ENCODE measurements around the gene GFOD1. TPM values are rescaled to one million over a fixed set of nuclear protein-coding genes. Genes with fewer than 3 reads are reported as not detected.
"Not testable (repeated sequence)": the region's sequence is repeated elsewhere in the genome, so short reads cannot be mapped to it uniquely, and the experiment has no call there.

The GFOD1 gene
- total RNA-seq, 1 donor from 2014 or later = 8.4 TPM

DNA sequence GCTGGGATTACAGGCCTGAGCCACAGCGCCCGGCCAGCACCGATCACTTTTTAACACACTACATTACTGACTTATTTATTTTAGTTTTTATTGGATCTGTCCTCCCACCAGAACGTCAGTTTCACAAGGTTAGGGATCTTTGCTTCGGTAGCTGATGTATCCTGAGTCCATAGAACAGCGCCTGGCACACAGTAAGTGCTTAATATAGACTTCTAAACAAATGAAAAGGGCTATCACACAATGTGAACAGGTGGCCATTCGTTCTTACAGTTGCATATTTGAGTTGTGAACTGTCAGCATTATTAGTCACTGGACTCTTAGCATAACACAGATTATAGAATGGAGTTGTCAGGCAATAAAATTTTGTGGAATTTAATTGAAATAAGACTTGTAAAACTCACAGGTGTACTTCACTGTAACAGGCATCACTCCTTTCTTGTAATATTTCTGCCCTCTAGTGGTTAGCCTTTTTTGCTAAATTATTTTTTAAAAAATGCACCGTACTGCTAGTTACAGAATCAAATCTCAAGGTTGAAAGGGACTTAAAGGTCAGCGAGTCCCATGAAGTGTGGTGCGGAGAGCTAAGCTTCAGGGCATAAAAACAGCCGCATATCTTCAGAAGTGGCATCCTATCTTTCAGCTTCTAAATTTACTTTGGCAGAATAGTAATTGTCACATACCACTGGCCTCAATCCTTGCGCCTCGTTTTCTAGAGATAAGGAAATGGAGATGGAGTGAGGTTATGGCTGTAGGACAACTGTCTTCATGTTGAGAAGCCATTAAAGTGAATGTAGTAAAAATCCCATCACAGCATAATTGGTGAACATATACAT, 155.7 kb downstream of the GFOD1 start:
- Mint-ChIP-seq H3K27ac (peak overlapping the region; percentile 30), H3K36me3 (ENCODE audit: low read depth) (peaks cover 4% of the 10 kb centered on the region), H3K4me1 (peaks cover 33% of the 10 kb centered on the region), H3K27me3 (no peaks in the 10 kb centered on the region), H3K4me3 (no peak overlapping the region), H3K9me3 (no peaks in the 10 kb centered on the region)
- DNase-seq (no peak), ATAC-seq (ENCODE audit: low read depth) (no peak)
- POLR2A ChIA-PET = interaction anchor here (1.2 kb wide), 1 partner anchor 137 kb away, joined by 3 read pairs; no protein-coding TSS in a partner anchor
- intact Hi-C loops (cut with micrococcal nuclease) = loop anchor here (1.0 kb wide), 3 partner anchors 102 to 420 kb away; no protein-coding TSS in a partner anchor
- CTCF ChIA-PET = interaction anchor here (0.6 to 9.7 kb wide), 16 partner anchors 9 to 421 kb away, joined by 3 to 118 read pairs (median 4); partner anchors contain the start of gene SIRT5
- TF ChIP-seq, protein P1, sequence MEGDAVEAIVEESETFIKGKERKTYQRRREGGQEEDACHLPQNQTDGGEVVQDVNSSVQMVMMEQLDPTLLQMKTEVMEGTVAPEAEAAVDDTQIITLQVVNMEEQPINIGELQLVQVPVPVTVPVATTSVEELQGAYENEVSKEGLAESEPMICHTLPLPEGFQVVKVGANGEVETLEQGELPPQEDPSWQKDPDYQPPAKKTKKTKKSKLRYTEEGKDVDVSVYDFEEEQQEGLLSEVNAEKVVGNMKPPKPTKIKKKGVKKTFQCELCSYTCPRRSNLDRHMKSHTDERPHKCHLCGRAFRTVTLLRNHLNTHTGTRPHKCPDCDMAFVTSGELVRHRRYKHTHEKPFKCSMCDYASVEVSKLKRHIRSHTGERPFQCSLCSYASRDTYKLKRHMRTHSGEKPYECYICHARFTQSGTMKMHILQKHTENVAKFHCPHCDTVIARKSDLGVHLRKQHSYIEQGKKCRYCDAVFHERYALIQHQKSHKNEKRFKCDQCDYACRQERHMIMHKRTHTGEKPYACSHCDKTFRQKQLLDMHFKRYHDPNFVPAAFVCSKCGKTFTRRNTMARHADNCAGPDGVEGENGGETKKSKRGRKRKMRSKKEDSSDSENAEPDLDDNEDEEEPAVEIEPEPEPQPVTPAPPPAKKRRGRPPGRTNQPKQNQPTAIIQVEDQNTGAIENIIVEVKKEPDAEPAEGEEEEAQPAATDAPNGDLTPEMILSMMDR (IDR thresholded peaks at IDR 0.05) = peak; percentile 48

DNA sequence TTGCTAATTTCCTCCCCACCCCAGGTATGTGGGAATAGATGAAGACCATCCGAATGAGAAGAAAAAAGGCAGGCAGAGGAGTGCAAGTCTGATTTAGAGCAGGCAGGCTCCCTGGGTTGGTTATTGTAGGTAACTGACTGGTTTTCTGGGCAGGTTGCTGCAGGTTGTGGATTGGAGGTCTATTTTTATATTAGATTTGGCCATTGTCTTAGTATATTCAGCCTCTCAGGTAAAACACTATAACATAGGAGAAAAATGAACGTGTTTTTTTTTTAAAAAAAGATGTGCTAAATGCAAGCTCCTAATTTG, 158.6 kb downstream of the GFOD1 start:
- ATAC-seq (ENCODE audit: low read depth) (no peak), DNase-seq (no peak)
- H3K36me3 Mint-ChIP-seq (ENCODE audit: low read depth) = peaks cover 25% of the 10 kb centered on the region
- no peaks in the 10 kb centered on the region for H3K27me3 Mint-ChIP-seq
- TF ChIP-seq, protein P1 (IDR thresholded peaks at IDR 0.05) = no peak
- H3K4me1 Mint-ChIP-seq = peaks cover 36% of the 10 kb centered on the region
- intact Hi-C loops (cut with micrococcal nuclease) = loop anchor here (1.0 to 2.0 kb wide), 8 partner anchors 26 to 691 kb away; partner anchors contain the start of genes NOL7 and SIRT5
- H3K9me3 Mint-ChIP-seq = no peaks in the 10 kb centered on the region
- peak overlapping the region; percentile 98 for H3K27ac Mint-ChIP-seq
- CTCF ChIA-PET = interaction anchor here (0.7 to 9.7 kb wide), 13 partner anchors 9 to 691 kb away, joined by 3 to 118 read pairs (median 5); partner anchors contain the start of gene SIRT5
- H3K4me3 Mint-ChIP-seq = peak overlapping the region; percentile 95
- POLR2A ChIA-PET = interaction anchor here (0.6 to 4.0 kb wide), 40 partner anchors 10 to 1791 kb away, joined by 3 to 80 read pairs (median 5); partner anchors contain the start of genes NOL7 and SIRT5

GRCh38 chr6:13328076-13328874, 159.1 kb downstream of the GFOD1 start, which contains the start of gene TBC1D7:
Gene TBC1D7 (minus strand): TSS chr6:13328537. CDS start chr6:13326898, 1,639 bp downstream.
- peak within 1 kb of the TSS; percentile 95 for H3K4me3 Mint-ChIP-seq
- POLR2A ChIA-PET = interaction anchor here (0.6 to 4.0 kb wide), 46 partner anchors 10 to 1790 kb away, joined by 3 to 80 read pairs (median 4); partner anchors contain the start of genes GFOD1, NOL7 and SIRT5
- H3K27ac Mint-ChIP-seq = peak within 1 kb of the TSS; percentile 98
- peaks cover 36% of the 10 kb centered on the region for H3K4me1 Mint-ChIP-seq
- peaks cover 31% of the 10 kb centered on the region for H3K36me3 Mint-ChIP-seq (ENCODE audit: low read depth)
- CTCF ChIA-PET = interaction anchor here (0.6 to 9.7 kb wide), 14 partner anchors 9 to 691 kb away, joined by 3 to 118 read pairs (median 4); partner anchors contain the start of gene SIRT5
- DNase-seq (peak; percentile 95), ATAC-seq (ENCODE audit: low read depth) (peak; percentile 85)
- TF ChIP-seq, protein P1 (IDR thresholded peaks at IDR 0.05) = no peak
- H3K9me3 Mint-ChIP-seq = no peaks in the 10 kb centered on the region
- intact Hi-C loops (cut with micrococcal nuclease) = loop anchor here (1.0 to 2.0 kb wide), 8 partner anchors 25 to 690 kb away; partner anchors contain the start of genes NOL7 and SIRT5
- no peaks in the 10 kb centered on the region for H3K27me3 Mint-ChIP-seq

DNA sequence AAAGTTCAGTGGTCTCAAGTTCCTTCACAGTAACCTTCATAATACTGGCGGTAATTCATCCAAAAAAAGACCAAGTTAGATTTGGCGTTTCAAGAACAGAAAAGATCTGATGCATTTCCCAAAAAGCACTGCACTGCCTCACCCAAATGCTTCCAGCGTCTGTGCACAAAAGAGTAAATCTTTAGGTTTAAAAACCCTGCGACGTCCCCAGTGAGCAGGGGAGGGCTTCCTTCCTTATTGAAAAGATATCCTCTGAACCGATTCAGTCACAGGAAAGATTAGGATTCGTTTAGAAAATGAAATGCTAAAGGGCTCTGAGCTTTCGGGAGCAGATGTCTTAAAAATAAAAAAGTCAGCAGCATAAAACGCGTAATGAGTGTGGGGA, 159.7 kb downstream of the GFOD1 start:
- POLR2A ChIA-PET = interaction anchor here (1.1 to 4.0 kb wide), 18 partner anchors 25 to 425 kb away, joined by 3 to 80 read pairs (median 14); partner anchors contain the start of genes NOL7 and SIRT5
- peak overlapping the region; percentile 98 for H3K27ac Mint-ChIP-seq
- no peak for DNase-seq

DNA sequence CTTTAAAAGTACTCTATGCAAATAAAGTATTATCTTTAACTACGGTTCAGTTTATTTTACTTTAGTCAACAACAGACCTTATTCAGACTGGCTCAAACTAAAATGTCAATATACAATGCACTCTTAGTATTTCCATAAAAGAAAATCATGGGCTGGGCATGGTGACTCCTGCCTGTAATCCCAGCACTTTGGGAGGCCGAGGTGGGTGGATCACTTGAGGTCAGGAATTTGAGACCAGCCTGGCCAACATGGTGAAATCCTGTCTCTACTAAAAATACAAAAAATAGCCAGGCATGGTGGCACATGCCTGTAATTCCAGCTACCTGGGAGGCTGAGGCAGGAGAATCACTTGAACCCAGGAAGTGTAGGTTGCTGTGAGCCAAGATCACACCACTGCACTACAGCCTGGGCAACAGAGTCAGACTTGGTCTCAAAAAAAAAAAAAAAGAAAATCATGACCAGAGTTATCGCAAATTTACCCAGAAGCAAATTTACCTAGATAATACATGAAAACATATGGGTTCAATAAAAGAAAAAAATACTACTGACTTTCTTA, 161.3 kb downstream of the GFOD1 start:
- CTCF ChIA-PET = interaction anchor here (1.4 kb wide), 1 partner anchor 131 kb away, joined by 3 read pairs; no protein-coding TSS in a partner anchor
- H3K27me3 Mint-ChIP-seq; H3K27ac Mint-ChIP-seq; DNase-seq; H3K9me3 Mint-ChIP-seq; intact Hi-C loops (cut with micrococcal nuclease); POLR2A ChIA-PET; H3K4me3 Mint-ChIP-seq; ATAC-seq (ENCODE audit: low read depth): not testable (repeated sequence)
- peaks cover 31% of the 10 kb centered on the region for H3K4me1 Mint-ChIP-seq
- peaks cover 45% of the 10 kb centered on the region for H3K36me3 Mint-ChIP-seq (ENCODE audit: low read depth)

More for the DNA sequence above, 159.7 kb downstream of the GFOD1 start:
- H3K27me3 Mint-ChIP-seq = no peaks in the 10 kb centered on the region
- H3K9me3 Mint-ChIP-seq = no peaks in the 10 kb centered on the region
- peaks cover 34% of the 10 kb centered on the region for H3K36me3 Mint-ChIP-seq (ENCODE audit: low read depth)
- TF ChIP-seq, protein P1 (IDR thresholded peaks at IDR 0.05) = no peak
- CTCF ChIA-PET = interaction anchor here (0.6 to 9.7 kb wide), 6 partner anchors 25 to 417 kb away, joined by 3 to 118 read pairs (median 6); partner anchors contain the start of gene SIRT5
- peak; percentile 3 for ATAC-seq (ENCODE audit: low read depth)
- H3K4me3 Mint-ChIP-seq = peak overlapping the region; percentile 95
- intact Hi-C loops (cut with micrococcal nuclease) = loop anchor here (1.0 to 2.0 kb wide), 8 partner anchors 24 to 689 kb away; partner anchors contain the start of genes NOL7 and SIRT5
- peaks cover 36% of the 10 kb centered on the region for H3K4me1 Mint-ChIP-seq
